Placental epithelial cell (primary cell): ENCODE data around the gene KNG1. TPM values are rescaled to one million over a fixed set of nuclear protein-coding genes. Genes with fewer than 3 reads are reported as not detected.

Experiments used
- small RNA-seq: library from RNA; depleted of rRNA; stranded (forward); fragments of <200 nt; gene quantifications from one replicate; pipeline ENCODE3, GENCODE V24; 2012
- total RNA-seq: library from RNA; depleted of rRNA; stranded (reverse); fragments of >200 nt; gene quantifications from 2 replicates; pipeline ENCODE4 v1.2.3, GENCODE V29; 2012

KNG1 gene
- not detected in 2 replicates for total RNA-seq

GRCh38 chr3:186717039-186717457 lies at the start of gene KNG1:
KNG1 (plus strand) TSS chr3:186717359; CDS start chr3:186717543, 184 bp downstream.

GRCh38 chr3:186783058-186783730 lies 66.0 kb downstream of the KNG1 start, which contains the start of gene EIF4A2:
EIF4A2 (plus strand) TSS chr3:186783577; CDS start chr3:186783611, 34 bp downstream.

Small RNA genes within 50 kb of the gene (small RNA-seq; reads per million reads assigned to genes)
- gene RF00092 (not detected), gene RNU6-1105P (not detected), gene SNORA4 (not detected), gene SNORA63 (not detected), gene SNORA81 (not detected), gene SNORD2 (not detected)

Other genes with a start within 250 kb of the KNG1 start
- 1.3 and 1.6 TPM in 2 replicates for gene CRYGS, start 173.0 kb upstream of the KNG1 start, total RNA-seq
- gene TBCCD1, start 150.0 kb upstream of the KNG1 start, total RNA-seq: 12.2 and 16.4 TPM in 2 replicates
- gene DNAJB11, start 146.6 kb upstream of the KNG1 start, total RNA-seq: 21.2 and 54.3 TPM in 2 replicates
- not detected in 2 replicates for gene AHSG, start 104.3 kb upstream of the KNG1 start, total RNA-seq
- 0.22 TPM in 1 of 2 replicates, not detected in the other for gene FETUB, start 77.0 kb upstream of the KNG1 start, total RNA-seq
- gene HRG, start 51.3 kb upstream of the KNG1 start, total RNA-seq: not detected in 2 replicates
- gene EIF4A2, start 66.2 kb downstream of the KNG1 start, total RNA-seq: 463 and 688 TPM in 2 replicates
- 15.7 and 17.0 TPM in 2 replicates for gene RFC4, start 89.1 kb downstream of the KNG1 start, total RNA-seq
- gene ADIPOQ, start 125.4 kb downstream of the KNG1 start, total RNA-seq: not detected in 2 replicates
- gene ST6GAL1, start 213.2 kb downstream of the KNG1 start, total RNA-seq: 0.33 and 1.6 TPM in 2 replicates